GM21786 (cell line): ENCODE measurements around the gene EVPLL.
"Not testable (repeated sequence)": the region's sequence is repeated elsewhere in the genome, so short reads cannot be mapped to it uniquely, and the experiment has no call there.

Source experiments
- ATAC-seq: cut with Tn5 transposase; IDR thresholded peaks from one replicate; pipeline ENCODE4 v1.9.1; 2021; ENCODE audit not compliant: unreplicated experiment

The EVPLL gene

GRCh38 chr17:18377437-18378204 is at the start of gene EVPLL:
Gene EVPLL, plus strand, starts transcription at chr17:18377778. Its CDS starts 3,160 bp downstream, at chr17:18380938.
- no peak for ATAC-seq

- no peak for ATAC-seq
Measured at GRCh38 chr17:18328643-18329204, 48.9 kb upstream of the EVPLL start.

- no peak for ATAC-seq
Measured at GRCh38 chr17:18331879-18332278, 45.7 kb upstream of the EVPLL start.

DNA sequence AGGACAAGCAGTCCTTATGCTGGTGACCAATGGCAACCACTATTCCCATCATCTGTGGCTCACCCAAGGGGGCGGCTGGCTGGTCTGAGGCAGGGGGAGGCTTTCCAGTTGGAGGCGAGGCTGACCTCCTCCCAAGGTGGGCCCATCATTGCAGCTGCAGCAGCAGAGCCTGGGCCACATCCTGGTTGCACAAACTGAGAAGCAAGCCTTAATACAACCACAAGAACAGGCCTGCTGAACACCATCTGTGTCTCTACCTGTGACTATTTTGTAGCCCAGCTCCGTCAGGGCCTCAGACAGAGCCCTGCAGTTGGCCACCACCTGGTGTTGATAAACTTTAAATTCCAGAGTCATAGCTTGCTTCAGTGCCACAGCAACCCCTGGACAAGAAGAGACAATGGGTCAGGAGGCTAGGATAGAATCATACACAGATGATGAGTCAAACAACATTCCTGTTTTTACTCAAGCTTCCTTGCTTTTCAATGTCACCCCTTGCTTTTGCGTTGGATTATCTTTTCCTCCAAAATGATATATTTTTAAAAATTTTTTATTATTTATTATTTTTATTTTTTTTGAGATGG is 44.6 kb upstream of the EVPLL start:
- ATAC-seq, result no peak

DNA sequence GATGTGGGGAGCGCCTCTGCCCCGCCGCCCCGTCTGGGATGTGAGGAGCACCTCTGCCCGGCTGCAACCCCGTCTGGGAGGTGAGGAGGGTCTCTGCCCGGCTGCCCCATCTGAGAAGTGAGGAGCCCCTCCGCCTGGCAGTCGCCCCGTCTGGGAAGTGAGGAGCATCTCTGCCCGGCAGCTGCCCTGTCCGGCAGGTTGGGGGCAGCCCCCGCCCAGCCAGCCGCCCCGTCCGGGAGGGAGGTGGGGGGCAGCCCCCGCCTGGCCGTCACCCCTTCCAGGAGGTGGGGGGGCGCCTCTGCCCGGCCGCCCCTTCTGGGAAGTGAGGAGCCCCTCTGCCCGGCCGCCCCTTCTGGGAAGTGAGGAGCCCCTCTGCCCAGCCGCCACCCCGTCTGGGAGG is 39.4 kb upstream of the EVPLL start:
- ATAC-seq, result not testable (repeated sequence)

GRCh38 chr17:18339933-18340332 is 37.6 kb upstream of the EVPLL start:
- ATAC-seq, result no peak

DNA sequence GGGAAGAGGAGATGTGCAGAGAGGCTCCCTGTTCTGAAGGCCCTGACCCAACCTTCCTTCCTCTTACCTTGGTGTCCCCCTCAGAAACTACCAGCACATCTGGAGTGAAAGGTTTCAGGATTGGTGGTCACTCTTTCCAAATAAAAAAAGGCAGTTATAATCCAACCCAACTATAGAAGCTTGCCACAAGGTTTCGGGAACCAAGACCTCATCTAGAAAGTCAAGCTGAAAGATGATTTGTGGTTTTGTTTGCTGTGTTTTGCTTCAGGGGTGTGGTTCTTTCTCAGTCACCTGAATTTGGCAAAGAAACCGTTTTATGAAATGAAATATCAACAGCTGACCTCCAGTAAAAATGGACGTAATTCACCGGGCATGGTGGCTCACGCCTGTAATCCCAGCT is 33.6 kb upstream of the EVPLL start:
- no peak for ATAC-seq

GRCh38 chr17:18353541-18353940 is 24.0 kb upstream of the EVPLL start:
- ATAC-seq, result no peak

GRCh38 chr17:18356624-18357023 is 21.0 kb upstream of the EVPLL start:
- ATAC-seq, result no peak

- no peak for ATAC-seq
Measured at GRCh38 chr17:18360518-18360917, 17.1 kb upstream of the EVPLL start.

DNA sequence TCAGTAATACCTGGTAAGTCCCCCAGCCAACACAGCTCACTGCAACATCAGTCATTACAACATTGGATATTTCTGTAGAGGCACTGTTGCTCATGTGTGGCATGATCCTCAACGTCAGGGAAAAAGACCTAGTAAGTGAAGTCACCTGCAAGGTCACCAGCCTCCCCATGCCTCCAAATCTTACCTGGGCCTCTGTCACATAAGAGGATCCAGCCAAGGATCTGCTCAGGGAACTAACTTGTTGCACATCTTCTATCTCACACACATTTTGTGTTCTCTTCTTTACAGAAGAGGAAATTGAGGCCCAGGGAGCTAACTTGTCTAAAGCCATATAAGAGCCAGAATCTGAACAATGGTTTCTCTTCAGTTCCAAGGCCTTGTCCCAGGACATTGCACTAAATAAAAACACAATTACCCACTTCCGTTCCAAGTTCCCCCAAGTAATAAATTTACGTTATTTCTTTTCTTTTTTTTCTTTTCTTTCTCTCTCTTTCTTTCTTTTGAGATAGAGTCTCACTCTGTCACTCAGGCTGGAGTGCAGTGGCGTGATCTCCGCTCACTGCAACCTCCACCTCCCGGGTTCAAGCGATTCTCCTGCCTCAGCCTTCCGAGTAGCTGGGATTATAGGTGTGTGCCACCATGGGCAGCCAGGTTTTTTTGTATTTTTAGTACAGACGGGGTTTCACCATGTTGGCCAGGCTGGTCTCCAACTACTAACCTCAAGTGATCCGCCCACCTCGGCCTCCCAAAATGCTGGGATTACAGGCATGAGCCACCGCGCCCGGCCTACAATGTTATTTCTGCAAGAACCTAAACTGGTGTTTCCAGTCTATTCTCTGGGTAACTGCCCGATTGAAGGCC is 15.5 kb upstream of the EVPLL start:
- ATAC-seq, result no peak

- ATAC-seq, result no peak
Measured at GRCh38 chr17:18362698-18363100, 14.9 kb upstream of the EVPLL start.

DNA sequence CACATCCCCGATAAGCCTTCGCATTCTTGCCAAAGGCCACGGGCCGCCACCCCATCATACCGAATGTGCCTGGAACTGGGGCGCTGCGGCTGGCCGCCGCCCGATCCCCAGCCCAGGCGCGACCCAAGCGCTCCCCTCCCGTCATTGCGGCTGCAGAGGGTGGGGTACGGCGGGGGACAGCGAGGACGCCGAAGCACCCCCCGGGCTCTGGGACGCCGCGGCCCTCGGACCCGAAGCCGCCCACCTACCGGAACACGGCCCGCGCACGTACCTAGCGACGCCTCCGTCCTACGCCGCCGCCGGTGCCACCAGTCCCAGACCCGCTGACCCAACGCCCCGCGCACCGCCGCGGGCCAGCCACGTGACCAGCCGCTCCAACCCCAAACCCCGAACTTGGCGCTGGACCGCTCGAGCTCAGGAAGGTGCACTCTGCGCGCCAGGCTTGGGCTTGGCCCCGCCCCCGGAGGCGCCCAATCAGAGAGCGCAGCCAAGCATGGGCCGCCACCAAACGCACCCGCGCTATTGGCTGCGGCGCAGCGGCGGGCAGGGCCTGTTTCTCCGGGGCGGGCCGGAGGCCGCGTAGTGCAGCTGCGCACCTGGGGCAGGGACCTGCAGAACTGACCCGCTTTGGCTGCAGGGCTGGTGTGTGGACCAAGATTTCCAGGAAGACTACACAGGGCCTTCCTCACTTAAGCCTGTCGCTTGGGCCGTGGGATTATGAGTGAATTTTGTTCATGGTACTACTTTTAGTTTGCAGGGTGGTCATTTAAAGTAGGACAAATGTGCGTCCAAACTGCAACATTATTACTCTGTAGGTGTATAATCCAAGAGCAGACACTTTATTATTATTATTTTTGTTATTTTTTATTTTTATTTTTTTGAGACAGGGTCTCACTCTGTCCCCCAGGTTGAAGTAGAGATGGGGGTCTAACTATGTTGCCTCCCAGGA is 14.2 kb upstream of the EVPLL start, which contains the start of gene SHMT1:
SHMT1 (minus strand) TSS at position 450 of the 949 bp plus-strand sequence. CDS start 7,569 bp downstream, outside the sequence.
- ATAC-seq, result peak; percentile 97

GRCh38 chr17:18364166-18364565 is 13.4 kb upstream of the EVPLL start:
- ATAC-seq, result no peak

DNA sequence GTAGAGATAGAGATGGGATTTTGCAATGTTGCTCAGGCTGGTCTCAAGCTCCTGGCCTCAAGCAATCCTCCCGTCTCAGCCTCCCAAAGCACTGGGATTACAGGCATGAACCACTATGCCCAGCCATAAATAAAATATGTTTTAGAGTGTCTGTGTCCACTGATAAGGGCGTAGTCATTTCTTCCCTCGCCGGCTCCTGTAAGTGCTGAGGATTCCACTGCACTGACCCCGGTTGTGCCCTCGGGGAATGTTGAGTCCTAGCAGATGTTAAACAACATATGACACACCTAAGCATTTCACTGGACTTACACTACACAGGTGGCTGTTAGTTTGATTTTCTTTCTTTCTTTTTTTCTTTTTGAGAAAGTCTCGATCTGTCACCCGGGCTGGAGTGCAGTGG is 8.6 kb upstream of the EVPLL start:
- no peak for ATAC-seq

GRCh38 chr17:18370761-18371160 is 6.8 kb upstream of the EVPLL start:
- no peak for ATAC-seq

GRCh38 chr17:18371455-18371854 is 6.1 kb upstream of the EVPLL start:
- no peak for ATAC-seq

- not testable (repeated sequence) for ATAC-seq
Measured at GRCh38 chr17:18373181-18373580, 4.4 kb upstream of the EVPLL start.

GRCh38 chr17:18374216-18374615 is 3.4 kb upstream of the EVPLL start:
- ATAC-seq, result no peak

DNA sequence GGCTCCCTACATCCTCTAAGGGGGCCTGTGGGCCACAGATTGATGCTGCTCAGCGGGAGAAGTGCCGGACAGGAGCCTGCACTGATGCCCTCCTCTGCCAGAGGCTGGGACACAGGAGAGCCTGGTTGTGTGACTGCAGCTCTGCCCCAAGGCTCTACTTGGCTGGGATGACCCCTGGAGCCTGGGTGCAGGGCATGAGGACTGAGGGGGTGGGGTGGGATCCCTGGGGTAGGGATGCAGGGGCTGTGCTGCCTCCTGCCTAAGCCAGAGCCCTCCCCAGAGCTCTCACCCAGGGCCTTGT is 577 bp downstream of the EVPLL start:
- no peak for ATAC-seq
